ENCODE results near the gene MBOAT7.

The MBOAT7 gene

DNA sequence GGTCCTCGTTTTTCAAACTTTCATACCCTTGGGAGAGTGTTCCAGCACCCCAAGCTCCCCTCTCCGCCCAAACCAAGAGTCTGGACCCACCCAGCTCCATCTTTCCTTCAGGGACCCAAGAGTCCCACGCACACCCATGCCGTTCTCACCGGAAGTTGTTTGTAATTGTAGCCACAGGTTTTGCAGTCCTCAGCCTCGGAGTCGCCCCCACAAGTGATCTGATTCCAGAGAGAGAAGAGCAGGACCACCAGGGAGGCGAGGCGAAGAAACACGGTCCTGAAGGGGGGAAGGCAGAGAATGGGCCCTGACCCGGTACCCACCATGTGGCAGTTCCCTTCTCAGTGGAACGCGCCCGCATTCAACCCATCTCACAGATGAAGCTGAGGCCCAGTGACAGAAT, 26.5 kb downstream of the MBOAT7 start:
- DNase-seq (ENCODE audit: low read depth) = no peak

DNA sequence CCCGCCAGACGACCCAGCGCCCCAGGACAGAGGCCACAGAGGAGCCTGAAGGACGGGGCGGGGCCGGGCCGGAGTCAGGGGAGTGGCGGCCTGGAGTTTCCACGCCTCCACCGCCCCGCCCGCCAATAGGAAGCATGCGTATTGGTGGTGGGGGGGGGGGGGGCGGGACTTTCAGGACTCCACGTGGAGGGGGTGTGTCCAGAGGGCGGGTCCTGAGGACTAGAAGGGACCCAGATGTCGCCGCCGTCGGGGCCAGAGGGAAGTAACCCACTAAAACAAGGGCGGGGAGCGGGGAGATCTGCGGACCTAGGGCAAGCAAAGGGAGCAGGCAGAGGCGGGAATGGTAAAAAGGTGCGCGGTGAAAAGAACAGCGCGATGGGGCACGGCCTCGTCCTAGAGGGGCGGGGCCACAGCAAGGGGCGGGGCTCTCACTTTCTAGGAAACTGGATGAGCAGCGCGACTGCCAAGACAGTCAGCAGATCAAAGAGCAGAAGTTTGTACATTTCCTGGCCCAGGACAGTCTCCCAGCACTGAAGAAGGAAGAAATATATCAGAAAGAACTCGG, 27.1 kb downstream of the MBOAT7 start:
- peak; percentile 71 for DNase-seq (ENCODE audit: low read depth)

DNA sequence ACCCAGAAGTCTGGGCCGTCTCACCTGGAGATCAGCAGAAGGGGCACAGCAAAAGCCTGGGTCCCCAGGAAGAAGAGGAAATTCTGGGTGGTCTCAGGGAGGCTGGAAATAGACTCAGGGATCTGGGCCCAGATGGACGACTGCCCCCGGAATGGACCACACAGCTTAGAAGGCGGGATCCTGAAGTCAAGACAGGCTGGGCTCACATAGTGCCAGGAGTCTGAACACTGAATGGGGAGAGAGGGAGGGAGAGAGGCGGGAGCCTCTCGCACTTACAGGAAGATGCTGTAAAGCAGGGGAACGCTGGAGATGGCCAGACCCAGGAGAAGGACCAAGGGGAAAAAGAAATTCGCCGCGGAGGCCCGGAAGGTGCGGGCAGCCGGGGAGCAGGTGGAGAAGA, 28.5 kb downstream of the MBOAT7 start:
- DNase-seq (ENCODE audit: low read depth) = no peak

DNA sequence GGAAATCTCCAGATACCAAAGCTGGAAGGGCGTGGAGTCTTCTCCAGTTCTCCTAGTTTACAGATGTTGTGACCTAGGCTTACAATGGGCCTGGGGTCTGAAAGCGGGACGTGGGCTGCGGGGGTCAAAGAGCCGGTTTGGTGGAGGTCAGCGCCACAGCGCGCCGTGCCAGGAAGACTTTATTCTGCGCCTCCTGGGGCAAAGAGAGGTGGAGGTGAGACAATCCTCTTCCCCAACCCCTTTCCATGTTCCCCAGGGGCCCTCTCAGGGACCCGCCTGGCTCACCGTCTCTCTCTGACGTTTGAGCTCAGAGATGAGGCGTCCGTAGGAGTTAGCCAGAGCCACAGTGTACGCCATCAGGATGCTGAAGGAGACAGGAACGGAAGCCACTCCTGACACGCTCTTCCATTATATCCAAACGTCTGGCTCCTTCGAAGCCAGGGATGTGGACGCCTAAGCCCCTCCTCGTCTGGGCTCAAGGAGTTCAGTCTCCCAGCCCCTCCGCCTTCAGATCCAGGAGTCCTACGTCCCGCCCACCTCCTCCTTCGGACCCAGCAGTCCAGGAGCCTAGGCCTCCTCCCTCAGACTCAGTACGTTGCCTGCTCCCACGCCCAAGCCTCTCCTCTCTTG, 29.1 kb downstream of the MBOAT7 start:
- no peak for DNase-seq (ENCODE audit: low read depth)

DNA sequence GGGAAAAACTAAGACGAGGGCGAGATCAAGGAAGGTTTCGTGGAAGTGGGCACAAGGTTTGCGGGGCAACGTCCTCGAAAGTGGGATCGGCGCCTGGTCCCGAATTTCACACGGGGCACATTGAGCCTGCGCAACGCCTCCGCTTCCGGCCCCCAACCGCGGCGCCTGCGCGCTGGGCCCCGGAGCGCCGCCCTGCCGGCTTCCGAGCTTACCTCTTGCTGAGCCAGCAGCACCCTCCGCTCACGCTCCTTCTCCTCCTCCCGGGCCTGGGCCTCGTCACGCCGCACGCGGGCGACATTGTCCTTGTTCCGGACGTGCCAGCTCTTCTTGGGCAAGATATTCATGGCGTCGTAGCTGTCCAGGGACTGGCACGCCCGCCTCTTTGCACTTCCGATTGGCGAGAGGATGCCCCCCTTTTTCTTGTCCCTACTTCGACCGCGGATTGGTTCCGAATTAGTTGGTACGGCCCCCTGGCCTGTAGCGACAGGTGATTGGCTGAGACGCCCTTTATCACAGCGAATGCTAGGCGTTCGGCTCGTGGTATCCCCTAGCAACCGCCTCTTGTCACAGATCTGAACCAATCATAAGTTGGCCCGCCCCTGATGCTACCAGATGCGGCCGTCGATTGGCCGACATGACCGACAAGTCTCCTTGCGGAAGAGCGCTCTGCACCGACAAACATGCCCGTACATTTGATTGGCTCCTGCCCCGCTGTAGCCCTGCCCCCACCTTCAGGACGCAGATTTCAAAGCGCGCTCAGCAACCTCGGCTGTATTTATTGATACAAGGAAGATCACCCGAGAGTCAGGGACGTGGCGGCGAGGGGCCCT, 29.8 kb downstream of the MBOAT7 start, which contains the start of gene LENG1:
LENG1 (minus strand) TSS at position 370 of the 830 bp plus-strand sequence; CDS start at position 344, 26 bp downstream.
- peak; percentile 99 for DNase-seq (ENCODE audit: low read depth)

DNA sequence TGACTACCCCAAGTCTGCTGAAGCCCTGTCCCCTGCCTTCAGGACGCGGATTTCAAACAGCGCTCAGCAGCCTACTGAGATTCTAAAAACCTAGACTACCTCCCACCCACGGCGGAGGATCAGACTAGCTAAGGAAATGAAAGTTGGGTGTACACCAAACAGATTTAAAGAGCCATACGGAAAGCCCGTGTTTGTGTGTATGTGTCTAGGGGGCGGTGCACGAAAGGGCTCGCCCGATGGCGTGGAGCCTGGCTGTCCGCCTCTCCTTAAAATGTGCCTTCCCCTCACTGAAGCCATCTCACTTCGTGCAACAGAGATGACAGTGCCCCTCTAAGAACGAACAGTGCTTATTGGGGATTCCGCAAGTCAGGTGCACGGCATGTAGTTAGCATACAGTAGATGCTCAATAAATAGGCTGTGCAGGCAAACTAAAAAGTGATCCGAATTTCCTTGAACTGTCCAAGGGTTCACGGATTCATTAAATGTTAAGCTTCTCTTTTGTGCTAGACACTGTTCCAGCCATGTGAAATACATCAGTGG, 30.5 kb downstream of the MBOAT7 start:
- DNase-seq (ENCODE audit: low read depth) = peak; percentile 11

DNA sequence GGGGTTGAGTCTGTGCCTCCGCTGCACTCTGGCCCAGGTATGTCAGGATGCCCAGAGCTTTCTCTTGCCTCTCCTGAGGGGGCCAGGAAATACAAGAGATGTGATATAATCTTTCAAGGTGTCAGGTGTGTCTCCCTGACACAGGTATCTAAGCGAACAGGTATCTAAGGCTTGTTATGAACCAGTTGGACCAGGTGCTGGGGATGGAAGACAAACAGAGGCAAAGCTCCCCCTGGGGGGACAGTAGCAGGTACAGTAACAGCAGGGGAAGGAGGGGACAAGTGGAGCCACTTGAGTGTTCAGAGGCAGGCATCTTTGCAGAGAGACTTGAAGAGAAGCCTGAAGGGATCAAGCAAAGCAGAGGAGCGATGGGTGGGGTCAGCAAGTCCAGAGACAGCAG, 32.4 kb downstream of the MBOAT7 start:
- DNase-seq (ENCODE audit: low read depth) = no peak

DNA sequence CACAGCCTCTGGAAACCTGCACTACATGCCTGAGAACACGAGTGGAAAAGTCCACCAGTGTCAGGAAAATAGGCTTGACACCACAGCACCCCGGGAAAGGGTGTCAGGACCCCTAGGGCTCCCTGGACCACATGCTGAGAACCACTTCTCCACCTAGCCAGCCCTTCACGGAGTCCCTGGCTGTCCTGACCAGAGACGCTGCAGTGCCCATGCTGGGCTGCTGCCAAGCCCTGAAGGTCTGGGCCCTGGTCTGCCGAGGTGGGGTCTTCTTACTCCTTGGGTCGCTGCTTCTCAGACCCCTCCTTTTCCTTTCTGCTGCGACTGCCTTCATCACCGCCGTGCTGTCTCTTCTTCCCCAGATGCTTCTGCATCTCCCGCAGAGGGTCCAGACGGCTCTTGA, 32.9 kb downstream of the MBOAT7 start:
- DNase-seq (ENCODE audit: low read depth) = no peak

DNA sequence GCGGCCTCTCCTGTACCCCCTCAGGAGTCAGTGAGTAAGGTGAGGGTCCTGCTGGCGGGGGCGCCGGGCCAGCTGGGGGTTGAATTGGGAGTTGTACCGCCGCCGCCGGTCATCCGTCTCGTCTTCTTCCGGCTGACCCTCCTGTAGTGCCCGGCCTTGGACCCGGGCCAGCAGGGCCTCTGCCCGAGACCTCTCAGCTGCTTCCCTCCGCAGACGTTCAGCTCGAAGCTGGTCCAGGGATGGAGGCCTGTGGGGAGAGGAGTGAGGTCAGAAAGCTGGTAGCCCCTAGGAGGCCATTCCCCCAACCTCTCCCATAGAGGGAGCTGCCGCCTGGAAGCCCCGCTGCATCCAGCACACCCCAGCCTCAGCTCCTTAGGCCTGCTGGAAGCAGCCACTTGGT, 33.7 kb downstream of the MBOAT7 start:
- no peak for DNase-seq (ENCODE audit: low read depth)

DNA sequence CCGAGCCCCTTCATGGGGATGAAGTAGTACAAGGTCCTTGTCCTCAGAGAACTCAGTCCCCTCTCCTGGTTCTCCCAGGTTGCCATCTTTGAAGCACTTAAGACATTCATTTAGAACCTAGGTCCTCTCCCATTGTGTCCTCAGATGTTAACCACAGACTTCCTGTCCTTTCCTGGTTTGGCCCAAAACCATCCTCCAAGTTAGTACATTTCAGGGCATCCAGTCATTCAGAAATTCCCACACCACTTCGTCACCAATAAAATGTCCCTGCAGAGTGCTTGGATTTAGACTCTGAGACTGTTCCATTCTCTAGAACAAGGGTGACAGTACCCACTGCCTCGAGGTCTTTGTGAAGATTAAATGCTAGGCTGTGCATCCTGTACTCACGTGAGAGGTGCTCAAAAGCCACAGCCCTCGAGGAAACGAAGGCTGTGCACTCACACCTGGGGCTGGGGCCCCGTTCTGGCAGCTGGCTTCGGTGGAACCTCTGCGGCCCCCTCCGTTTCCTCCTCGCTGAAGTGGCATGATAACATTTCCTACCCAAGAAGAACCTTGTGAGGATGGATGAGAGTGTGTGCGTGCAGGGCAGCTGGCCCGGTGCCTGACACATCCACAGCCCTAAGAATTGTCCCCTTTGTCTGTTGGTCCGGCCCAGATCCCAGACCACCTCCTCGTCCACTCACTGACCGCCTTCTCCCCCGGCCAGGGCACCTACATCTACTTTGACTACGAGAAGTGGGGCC, 34.6 kb downstream of the MBOAT7 start:
- DNase-seq (ENCODE audit: low read depth) = no peak

DNA sequence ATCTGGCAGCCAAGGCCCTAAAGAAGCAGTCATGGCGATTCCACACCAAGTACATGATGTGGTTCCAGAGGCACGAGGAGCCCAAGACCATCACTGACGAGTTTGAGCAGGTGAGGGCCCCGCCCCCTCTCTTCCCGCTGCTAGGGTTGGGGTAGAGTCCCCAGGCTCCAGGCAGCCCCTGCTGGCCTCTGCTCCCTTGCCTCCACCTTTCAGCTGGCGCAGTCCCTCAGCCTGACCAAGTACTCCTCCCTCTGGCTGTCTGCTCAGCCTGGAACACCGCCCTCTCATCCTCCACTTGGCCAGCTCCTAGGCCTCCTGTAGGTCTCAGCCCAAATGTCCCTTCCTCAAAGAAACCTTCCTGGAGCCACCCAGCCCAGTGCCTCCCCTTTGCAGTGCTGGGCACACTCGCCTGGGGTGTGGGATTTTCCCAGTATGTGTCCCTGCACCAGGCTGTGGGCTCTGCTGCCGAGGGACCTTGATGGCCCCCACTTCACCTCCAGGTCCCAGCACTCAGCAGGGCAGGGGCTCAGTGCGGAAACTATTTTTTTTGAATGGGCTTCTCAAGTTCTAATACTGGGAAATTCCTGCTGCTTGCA, 35.6 kb downstream of the MBOAT7 start:
- no peak for DNase-seq (ENCODE audit: low read depth)

DNA sequence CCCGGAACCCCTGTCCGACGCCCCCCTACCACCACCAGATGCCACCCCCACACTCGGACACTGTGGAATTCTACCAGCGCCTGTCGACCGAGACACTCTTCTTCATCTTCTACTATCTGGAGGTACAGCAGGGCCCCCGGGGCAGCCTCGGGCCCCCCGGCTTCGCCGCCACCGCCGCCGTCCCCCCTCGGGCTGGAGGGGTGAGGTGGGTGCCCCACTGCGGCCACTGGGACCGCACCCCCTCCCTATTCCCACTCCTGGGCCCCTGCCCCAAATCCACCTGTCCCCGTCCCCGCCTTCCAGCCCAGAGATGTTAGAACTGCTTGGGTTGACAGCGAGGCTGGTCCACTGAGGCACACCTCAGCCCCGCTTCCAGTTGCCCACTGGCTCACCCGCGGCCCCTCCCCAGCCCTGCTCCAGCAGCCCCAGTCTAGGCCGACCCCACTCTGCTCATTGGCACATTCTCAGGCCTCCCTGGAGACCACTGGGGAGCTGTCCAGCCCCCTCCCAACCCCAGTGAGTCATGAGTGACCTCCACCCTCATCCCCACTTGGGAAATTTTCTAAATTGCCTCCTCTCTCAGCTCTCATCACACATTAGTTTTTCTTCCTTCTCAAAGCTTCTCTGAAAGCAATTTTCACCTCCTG, 36.4 kb downstream of the MBOAT7 start:
- DNase-seq (ENCODE audit: low read depth) = no peak

DNA sequence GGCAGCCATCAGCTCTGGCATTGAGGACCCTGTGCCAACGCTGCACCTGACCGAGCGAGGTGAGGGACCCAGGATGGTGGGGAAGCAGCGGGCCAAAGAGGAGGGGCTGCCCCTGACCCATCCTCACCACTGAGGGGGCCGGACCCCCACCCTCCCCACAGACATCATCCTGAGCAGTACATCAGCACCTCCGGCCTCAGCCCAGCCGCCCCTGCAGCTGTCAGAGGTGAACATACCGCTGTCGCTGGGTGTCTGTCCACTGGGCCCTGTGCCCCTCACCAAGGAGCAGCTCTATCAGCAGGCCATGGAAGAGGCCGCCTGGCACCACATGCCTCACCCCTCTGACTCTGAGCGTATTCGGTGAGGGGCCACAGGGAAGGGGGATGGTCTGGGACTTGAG, 37.1 kb downstream of the MBOAT7 start:
- DNase-seq (ENCODE audit: low read depth) = no peak

DNA sequence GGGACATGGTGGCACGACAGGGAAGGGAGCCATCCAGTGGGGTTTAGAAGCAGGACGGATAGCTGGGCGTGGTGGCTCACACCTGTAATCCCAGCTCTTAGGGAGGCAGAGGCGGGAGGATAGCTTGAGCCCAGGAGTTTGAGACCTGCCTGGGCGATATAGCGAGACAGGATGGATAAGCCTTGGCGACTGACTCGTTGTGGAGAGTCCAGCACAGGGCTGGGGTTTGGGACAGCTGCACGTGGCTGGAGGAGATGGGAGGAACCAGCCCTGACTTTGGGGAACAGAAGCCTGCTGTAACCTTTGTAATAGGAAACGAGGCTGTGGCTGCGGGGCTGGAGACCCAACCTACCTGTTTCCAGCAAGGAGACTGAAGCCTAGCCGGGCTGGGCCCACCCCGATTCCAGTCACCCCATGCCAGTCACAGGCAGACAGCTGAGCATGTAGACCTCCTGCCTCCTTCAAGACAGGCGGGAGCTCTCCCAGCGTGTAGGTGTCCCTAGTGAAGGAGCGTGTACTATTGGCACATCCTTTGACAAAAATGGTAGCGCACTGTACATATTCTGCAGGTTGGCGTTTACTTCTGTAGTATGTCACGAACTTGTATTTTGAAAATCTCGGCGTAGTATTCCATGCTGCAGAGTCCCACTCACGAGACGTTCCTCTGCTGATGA, 37.9 kb downstream of the MBOAT7 start:
- no peak for DNase-seq (ENCODE audit: low read depth)

DNA sequence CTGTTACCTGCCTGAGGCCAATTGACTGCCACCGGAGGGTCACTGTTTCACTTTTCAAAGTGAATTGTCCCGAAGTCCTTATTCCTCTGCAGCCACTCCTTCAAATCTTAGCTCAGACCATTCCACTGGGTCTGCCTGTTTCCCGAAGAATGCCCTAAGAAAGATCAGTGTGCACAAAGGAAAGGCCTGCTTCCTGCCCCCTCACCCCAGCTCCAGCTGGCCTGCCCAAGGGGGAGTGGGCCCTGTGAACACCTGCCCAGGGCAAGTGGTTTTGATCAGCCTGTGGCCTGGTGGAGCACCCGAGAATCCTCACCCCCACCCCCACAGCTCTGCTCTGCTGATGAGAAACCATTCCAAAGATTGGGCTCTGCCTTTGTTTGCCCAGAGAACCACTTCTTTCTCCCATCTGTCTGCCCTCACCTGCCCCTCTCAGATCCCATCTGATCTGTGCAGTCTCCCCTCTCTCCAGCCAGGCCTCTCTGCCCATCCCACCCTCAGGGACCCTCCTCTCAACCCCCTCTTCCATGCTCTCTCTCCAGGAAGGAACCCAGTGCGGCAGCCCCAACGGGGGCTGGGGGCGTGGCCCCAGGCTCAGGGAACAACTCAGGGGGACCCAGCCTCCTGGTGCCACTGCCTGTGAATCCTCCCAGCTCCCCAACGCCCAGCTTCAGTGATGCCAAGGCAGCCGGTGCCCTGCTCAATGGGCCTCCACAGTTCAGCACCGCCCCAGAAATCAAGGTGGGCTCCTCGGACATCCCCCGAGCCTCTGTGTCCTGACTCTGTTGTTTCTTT, 40.2 kb downstream of the MBOAT7 start:
- no peak for DNase-seq (ENCODE audit: low read depth)

DNA sequence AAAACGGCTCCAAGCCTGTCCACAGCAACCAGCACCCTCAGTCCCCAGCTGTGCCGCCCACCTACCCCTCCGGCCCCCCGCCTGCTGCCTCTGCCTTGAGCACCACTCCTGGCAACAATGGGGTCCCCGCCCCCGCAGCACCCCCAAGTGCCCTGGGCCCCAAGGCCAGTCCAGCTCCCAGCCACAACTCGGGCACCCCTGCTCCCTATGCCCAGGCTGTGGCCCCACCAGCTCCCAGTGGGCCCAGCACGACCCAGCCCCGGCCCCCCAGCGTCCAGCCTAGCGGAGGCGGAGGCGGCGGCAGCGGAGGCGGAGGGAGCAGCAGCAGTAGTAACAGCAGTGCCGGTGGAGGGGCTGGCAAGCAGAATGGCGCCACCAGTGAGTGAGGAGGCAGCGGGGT, 41.2 kb downstream of the MBOAT7 start:
- DNase-seq (ENCODE audit: low read depth) = no peak

DNA sequence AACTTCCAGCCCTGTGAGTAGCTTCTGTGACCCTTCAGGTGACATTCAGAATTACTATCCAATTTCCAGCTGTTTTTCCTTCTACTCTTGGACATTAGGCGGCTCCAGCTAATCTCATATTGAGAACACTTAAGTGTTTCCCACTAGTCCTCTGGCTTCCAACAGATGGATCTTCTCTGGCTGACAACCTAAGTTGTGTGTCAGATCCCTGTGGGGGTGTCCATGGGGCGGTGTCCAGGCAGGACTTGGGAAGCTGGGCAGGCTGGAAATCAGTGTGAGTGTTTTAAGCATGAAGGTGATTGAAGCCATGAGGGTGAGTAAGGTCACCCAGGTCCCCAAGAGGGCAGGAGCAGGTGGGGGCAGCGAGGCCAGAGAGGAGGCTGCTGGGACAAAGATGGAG, 41.7 kb downstream of the MBOAT7 start:
- no peak for DNase-seq (ENCODE audit: low read depth)

DNA sequence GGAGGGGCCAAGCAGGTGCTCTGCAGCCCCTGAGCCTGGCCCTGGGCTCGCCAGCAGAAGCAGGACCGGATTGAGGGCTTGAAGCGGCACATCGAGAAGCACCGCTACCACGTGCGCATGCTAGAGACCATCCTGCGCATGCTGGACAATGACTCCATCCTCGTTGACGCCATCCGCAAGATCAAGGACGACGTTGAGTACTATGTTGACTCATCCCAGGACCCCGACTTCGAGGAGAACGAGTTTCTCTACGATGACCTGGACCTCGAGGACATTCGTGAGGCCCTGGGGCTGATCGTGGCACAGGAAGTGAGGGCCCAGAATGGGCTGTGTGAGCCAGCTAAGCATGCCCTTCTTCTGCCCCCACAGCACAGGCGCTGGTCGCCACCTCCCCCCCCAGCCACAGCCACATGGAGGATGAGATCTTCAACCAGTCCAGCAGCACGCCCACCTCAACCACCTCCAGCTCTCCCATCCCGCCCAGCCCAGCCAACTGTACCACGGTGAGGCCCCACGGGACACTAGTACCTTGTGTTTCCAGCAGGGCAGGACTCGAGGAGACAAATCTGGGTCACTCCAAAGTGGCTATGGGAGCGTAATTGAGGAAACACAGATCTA, 43.7 kb downstream of the MBOAT7 start:
- no peak for DNase-seq (ENCODE audit: low read depth)

DNA sequence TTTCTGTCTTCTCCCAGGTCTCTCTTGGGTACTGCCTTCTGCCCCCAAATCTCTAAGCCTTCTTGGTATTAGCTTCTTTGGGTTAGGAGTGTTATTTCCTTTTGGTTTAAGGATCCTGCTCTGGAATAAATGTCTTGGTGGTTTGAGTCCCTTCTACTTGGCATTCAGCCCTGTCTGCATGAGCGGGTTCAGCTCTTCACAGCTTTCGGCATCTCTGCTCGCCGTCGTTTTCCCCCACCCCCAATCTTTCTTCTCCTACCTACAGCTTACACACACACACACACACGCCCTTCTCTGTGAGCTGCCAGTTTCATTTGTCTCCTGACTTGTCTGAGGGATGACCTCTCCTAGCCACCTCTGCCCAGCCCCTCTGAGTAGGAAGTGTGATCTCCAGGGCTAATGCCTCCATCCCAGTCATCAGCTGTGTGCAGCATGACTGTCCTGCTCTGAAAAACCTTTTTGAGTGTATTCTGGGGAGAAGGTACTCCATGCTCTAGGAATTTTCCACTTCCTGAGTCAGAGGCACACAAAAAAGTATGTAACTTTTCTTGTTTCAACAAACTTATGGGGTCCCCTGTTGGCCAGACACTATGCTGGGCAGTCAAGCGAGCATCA, 47.1 kb downstream of the MBOAT7 start:
- no peak for DNase-seq (ENCODE audit: low read depth)

All from activated T-cell treated with anti-CD3 and anti-CD28 coated beads for 24 hours (primary cell).